ENCODE results near the gene ZNF827.

Gene ZNF827

GRCh38 chr4:145732001-145732815 lies 206.4 kb downstream of the ZNF827 start:
- Histone ChIP-seq H3K9ac (ENCODE audit: low read depth, low read length) (peak overlapping the region; percentile 52), H3K36me3 (ENCODE audit: insufficient read depth, low read length) (peaks cover 16% of the 10 kb centered on the region), H3K9me3 (ENCODE audit: control insufficient read depth, insufficient read depth, low read length) (no peaks in the 10 kb centered on the region), H3K4me1 (ENCODE audit: insufficient read depth, low read length) (peaks cover 38% of the 10 kb centered on the region)

GRCh38 chr4:145731028-145731427 lies 207.6 kb downstream of the ZNF827 start:
- Histone ChIP-seq H3K9ac (ENCODE audit: low read depth, low read length) (no peak overlapping the region), H3K9me3 (ENCODE audit: control insufficient read depth, insufficient read depth, low read length) (no peaks in the 10 kb centered on the region), H3K36me3 (ENCODE audit: insufficient read depth, low read length) (peaks cover 16% of the 10 kb centered on the region), H3K4me1 (ENCODE audit: insufficient read depth, low read length) (peaks cover 33% of the 10 kb centered on the region)

GRCh38 chr4:145730026-145730425 lies 208.6 kb downstream of the ZNF827 start:
- Histone ChIP-seq H3K4me1 (ENCODE audit: insufficient read depth, low read length) (peaks cover 23% of the 10 kb centered on the region), H3K36me3 (ENCODE audit: insufficient read depth, low read length) (peaks cover 11% of the 10 kb centered on the region), H3K9me3 (ENCODE audit: control insufficient read depth, insufficient read depth, low read length) (no peaks in the 10 kb centered on the region)

GRCh38 chr4:145723336-145723735 lies 215.3 kb downstream of the ZNF827 start:
- Histone ChIP-seq H3K9ac (ENCODE audit: low read depth, low read length) (no peak overlapping the region), H3K9me3 (ENCODE audit: control insufficient read depth, insufficient read depth, low read length) (peaks cover 9% of the 10 kb centered on the region; the same call in 1 of the 2 replicates), H3K36me3 (ENCODE audit: insufficient read depth, low read length) (peaks cover 11% of the 10 kb centered on the region), H3K4me1 (ENCODE audit: insufficient read depth, low read length) (no peaks in the 10 kb centered on the region)

More at GRCh38 chr4:145730026-145730425, 208.6 kb downstream of the ZNF827 start:
- no peak overlapping the region for H3K9ac ChIP-seq (ENCODE audit: low read depth, low read length)

GRCh38 chr4:145722561-145722960 lies 216.1 kb downstream of the ZNF827 start:
- Histone ChIP-seq H3K9ac (ENCODE audit: low read depth, low read length) (no peak overlapping the region), H3K4me1 (ENCODE audit: insufficient read depth, low read length) (no peaks in the 10 kb centered on the region), H3K36me3 (ENCODE audit: insufficient read depth, low read length) (peaks cover 17% of the 10 kb centered on the region), H3K9me3 (ENCODE audit: control insufficient read depth, insufficient read depth, low read length) (peaks cover 9% of the 10 kb centered on the region; the same call in 1 of the 2 replicates)

GRCh38 chr4:145720656-145721055 lies 218.0 kb downstream of the ZNF827 start:
- Histone ChIP-seq H3K9ac (ENCODE audit: low read depth, low read length) (no peak overlapping the region), H3K9me3 (ENCODE audit: control insufficient read depth, insufficient read depth, low read length) (peaks cover 9% of the 10 kb centered on the region; the same call in 1 of the 2 replicates), H3K4me1 (ENCODE audit: insufficient read depth, low read length) (no peaks in the 10 kb centered on the region), H3K36me3 (ENCODE audit: insufficient read depth, low read length) (peaks cover 17% of the 10 kb centered on the region)

- Histone ChIP-seq H3K9ac (ENCODE audit: low read depth, low read length) (no peak overlapping the region), H3K4me1 (ENCODE audit: insufficient read depth, low read length) (no peaks in the 10 kb centered on the region), H3K9me3 (ENCODE audit: control insufficient read depth, insufficient read depth, low read length) (peaks cover 9% of the 10 kb centered on the region; the same call in 1 of the 2 replicates)
Measured at GRCh38 chr4:145719752-145720624, 218.6 kb downstream of the ZNF827 start.

GRCh38 chr4:145716661-145717200 lies 221.9 kb downstream of the ZNF827 start:
- no peaks in the 10 kb centered on the region for H3K4me1 ChIP-seq (ENCODE audit: insufficient read depth, low read length)
- peaks cover 5% of the 10 kb centered on the region; the same call in 1 of the 2 replicates for H3K9me3 ChIP-seq (ENCODE audit: control insufficient read depth, insufficient read depth, low read length)
- H3K9ac ChIP-seq (ENCODE audit: low read depth, low read length) = no peak overlapping the region
- peaks cover 9% of the 10 kb centered on the region for H3K36me3 ChIP-seq (ENCODE audit: insufficient read depth, low read length)

More at GRCh38 chr4:145719752-145720624, 218.6 kb downstream of the ZNF827 start:
- H3K36me3 ChIP-seq (ENCODE audit: insufficient read depth, low read length) = peaks cover 17% of the 10 kb centered on the region

GRCh38 chr4:145716200-145716599 lies 222.4 kb downstream of the ZNF827 start:
- Histone ChIP-seq H3K9me3 (ENCODE audit: control insufficient read depth, insufficient read depth, low read length) (no peaks in the 10 kb centered on the region), H3K4me1 (ENCODE audit: insufficient read depth, low read length) (no peaks in the 10 kb centered on the region), H3K36me3 (ENCODE audit: insufficient read depth, low read length) (peaks cover 9% of the 10 kb centered on the region), H3K9ac (ENCODE audit: low read depth, low read length) (no peak overlapping the region)

GRCh38 chr4:145709843-145710242 lies 228.8 kb downstream of the ZNF827 start:
- Histone ChIP-seq H3K9me3 (ENCODE audit: control insufficient read depth, insufficient read depth, low read length) (no peaks in the 10 kb centered on the region), H3K9ac (ENCODE audit: low read depth, low read length) (no peak overlapping the region), H3K4me1 (ENCODE audit: insufficient read depth, low read length) (peaks cover 15% of the 10 kb centered on the region), H3K36me3 (ENCODE audit: insufficient read depth, low read length) (peaks cover 2% of the 10 kb centered on the region)

GRCh38 chr4:145709336-145709735 lies 229.3 kb downstream of the ZNF827 start:
- no peaks in the 10 kb centered on the region for H3K9me3 ChIP-seq (ENCODE audit: control insufficient read depth, insufficient read depth, low read length)
- peaks cover 5% of the 10 kb centered on the region for H3K36me3 ChIP-seq (ENCODE audit: insufficient read depth, low read length)

More at GRCh38 chr4:145709336-145709735, 229.3 kb downstream of the ZNF827 start:
- no peak overlapping the region for H3K9ac ChIP-seq (ENCODE audit: low read depth, low read length)
- peaks cover 20% of the 10 kb centered on the region for H3K4me1 ChIP-seq (ENCODE audit: insufficient read depth, low read length)

All from ES-I3 (cell line).